Measurements from ENCODE around the gene RIMBP2.

GRCh38 chr12:130457215-130457614 is 258.9 kb downstream of the RIMBP2 start:
- TF ChIP-seq CTCF (IDR thresholded peaks at IDR 0.05; ENCODE audit: low read depth, low read length) (no peak), EZH2phosphoT487 (IDR thresholded peaks at IDR 0.05; ENCODE audit: low read depth) (no peak)

Measured in OCI-LY3 (cell line).